B cell (primary cell): ENCODE measurements around the gene TFF2.

ENCODE experiments used
- EZH2 ChIP-seq: IDR thresholded peaks from 2 replicates; pipeline ENCODE4 v1.6.1; 2012; ENCODE audit warnings: borderline replicate concordance, low read depth, mild to moderate bottlenecking, moderate library complexity, low read length; ENCODE audit not compliant: insufficient read depth, poor library complexity, severe bottlenecking
- TF ChIP-seq, protein P1 (sequence below): fragments of 200-600 bp; IDR thresholded peaks from one replicate; pipeline ENCODE4 v1.8.0; 2022; ENCODE audit warnings: antibody characterized with exemption, mild to moderate bottlenecking

DNA sequence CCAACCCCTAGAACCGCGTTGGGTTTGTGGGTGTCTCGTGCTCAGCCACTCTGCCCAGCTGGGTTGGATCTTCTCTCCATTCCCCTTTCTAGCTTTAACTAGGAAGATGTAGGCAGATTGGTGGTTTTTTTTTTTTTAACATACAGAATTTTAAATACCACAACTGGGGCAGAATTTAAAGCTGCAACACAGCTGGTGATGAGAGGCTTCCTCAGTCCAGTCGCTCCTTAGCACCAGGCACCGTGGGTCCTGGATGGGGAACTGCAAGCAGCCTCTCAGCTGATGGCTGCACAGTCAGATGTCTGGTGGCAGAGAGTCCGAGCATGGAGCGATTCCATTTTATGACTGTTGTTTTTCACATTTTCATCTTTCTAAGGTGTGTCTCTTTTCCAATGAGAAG, 54.3 kb downstream of the TFF2 start:
- TF ChIP-seq, protein P1, sequence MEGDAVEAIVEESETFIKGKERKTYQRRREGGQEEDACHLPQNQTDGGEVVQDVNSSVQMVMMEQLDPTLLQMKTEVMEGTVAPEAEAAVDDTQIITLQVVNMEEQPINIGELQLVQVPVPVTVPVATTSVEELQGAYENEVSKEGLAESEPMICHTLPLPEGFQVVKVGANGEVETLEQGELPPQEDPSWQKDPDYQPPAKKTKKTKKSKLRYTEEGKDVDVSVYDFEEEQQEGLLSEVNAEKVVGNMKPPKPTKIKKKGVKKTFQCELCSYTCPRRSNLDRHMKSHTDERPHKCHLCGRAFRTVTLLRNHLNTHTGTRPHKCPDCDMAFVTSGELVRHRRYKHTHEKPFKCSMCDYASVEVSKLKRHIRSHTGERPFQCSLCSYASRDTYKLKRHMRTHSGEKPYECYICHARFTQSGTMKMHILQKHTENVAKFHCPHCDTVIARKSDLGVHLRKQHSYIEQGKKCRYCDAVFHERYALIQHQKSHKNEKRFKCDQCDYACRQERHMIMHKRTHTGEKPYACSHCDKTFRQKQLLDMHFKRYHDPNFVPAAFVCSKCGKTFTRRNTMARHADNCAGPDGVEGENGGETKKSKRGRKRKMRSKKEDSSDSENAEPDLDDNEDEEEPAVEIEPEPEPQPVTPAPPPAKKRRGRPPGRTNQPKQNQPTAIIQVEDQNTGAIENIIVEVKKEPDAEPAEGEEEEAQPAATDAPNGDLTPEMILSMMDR = no peak
- no peak for TF ChIP-seq EZH2
